Germinal center (tissue), 1 donor: ENCODE results near the gene SNX25.
"Not testable (repeated sequence)": the region's sequence is repeated elsewhere in the genome, so short reads cannot be mapped to it uniquely, and the experiment has no call there.

Source experiments
- DNase-seq: peaks from one replicate; pipeline ENCODE4 v3.0.0; 2012; ENCODE audit warnings: mixed read lengths, low spot score

SNX25 gene

DNA sequence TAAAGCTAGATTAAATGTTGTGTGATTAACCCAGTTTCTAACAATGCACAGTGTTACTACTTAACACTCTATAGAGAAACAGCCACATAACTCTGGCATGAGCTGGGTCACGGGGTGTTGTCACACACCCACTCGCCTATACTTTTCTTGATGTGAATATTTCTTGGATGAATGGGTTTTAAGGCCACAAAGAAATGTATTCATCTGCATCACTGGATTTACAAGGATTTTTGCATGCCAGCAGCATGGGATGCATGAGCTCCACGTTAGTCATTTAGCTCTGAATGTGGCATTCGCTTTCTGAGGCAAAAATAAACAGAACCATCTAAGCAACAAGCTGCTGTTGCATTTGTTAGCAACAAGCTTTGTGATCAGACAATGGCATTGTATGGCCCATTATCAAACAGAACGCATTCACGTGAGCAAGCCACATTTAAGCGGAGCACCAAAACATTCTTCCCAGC is 96.6 kb downstream of the SNX25 start:
- DNase-seq: no peak

DNA sequence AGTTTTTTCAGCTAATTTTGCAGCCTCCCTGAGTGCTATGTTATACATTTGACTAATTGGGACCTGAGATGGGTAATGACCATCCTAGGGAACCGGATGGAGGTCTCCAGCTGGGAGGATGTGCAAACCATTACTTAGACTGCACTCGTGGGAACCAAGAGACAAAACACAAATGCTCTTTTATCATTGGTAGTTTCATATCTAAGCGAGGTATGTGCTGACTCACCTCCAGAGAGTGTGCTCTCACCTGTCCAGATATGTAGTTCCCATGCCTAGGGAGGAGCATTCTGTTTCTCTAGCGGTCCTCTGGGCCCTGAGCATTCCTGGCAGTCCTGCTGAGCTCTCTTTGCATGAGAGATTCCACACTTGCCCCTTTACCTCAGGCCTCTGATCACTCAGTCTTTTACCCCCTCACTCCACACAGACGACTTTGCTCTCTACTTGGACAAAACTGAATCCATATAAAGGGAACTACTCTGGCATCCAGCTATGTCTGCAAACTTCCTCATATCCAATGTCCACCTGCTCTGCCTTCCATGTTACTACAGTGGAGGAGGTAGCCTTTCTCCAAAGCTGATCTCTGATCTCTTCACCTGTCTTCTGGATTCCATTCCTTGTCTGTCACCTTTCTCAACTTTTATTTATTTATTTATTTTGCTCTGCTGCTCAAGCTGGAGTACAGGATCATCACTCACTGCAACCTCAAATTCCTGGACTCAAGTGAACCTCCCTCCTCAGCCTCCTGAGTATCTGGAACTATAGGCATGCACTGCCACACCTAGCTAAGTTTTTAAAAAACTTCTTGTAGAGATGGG is 97.9 kb downstream of the SNX25 start:
- DNase-seq: no peak

DNA sequence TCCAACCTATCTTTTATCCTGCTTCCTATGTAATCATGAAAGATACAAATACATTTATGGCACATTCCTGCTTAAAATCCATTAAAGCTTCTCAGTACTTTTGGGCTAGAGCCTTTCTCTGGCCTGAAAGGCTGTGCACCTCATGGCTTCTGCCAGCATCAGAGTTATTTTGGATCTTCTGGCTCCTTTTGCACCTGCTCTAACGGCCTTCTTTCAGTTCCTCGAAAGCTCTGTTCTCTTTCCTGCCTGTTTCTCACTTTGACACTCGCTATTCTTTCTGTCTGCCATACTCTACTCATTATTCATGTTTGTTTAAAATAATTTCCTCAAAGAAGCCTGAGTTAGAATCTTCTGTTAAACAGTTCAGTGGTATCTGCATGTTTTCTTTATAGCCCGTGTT is 100.4 kb downstream of the SNX25 start:
- peak; percentile 27 for DNase-seq

DNA sequence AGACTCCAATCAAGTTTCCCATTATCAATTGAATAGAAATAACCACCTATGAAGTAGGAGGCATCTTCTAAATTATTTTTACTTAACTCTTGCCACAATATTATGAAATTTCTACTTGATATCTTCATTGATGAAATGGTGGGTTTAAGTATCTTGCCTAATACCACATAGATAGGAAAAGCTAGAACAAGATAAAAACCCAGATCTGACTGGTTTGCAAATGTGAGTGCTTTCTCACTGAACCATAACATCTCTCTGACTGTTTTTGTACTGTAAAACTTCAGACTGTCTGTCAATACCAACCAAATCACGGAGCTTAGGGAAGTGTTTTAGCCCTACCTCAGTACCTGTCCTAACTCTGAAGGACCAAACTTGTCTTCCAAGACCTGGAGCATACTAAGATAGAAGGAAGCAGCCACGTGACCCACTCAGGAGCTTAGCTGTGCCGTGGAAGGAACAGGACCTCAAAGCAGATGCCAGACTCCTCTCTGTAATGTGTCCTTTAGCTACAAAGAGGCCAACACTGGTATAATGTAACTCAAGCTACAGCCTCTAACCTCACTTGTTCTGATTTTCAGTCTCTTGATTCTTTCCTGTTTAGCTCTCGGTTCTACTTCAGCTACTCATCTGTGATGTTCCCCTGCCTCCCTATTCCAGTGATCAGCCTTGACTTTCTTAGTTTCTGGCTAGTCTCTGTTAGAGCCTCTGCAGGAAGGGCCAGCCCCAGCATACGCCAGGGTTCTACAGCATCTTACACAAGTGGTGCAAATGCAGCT is 101.9 kb downstream of the SNX25 start:
- DNase-seq: no peak

DNA sequence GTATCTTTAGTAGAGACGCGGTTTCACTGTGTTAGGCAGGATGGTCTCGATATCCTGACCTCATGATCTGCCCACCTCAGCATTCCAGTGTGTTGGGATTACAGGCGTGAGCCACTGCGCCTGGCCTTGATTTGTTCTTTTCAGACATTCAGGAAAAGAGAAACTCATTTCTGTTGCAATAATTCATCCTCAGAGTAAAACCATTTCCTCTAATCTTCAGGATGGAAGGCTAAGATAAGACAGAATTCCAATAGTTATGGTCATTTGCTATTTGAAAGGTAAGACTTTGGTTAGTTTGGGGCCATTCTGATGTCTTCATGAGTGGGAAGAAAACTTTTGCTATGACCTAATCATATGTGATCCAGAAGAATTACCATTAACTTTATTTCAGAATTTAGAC is 103.3 kb downstream of the SNX25 start:
- DNase-seq: no peak

DNA sequence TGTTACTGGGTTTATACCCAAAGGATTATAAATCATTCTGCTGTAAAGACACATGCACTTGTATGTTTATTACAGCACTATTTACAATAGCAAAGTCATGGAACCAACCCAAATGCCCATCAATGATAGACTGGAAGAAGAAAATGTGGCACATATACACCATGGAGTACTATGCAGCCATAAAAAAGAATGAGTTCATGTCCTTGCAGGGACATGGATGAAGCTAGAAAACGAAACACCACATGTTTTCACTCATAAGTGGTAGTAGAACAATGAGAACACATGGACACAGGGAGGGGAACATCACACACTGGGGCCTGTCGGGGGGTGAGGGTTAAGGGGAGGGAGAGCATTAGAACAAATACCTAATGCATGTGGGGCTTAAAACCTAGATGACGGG is 108.1 kb downstream of the SNX25 start:
- DNase-seq: not testable (repeated sequence)

DNA sequence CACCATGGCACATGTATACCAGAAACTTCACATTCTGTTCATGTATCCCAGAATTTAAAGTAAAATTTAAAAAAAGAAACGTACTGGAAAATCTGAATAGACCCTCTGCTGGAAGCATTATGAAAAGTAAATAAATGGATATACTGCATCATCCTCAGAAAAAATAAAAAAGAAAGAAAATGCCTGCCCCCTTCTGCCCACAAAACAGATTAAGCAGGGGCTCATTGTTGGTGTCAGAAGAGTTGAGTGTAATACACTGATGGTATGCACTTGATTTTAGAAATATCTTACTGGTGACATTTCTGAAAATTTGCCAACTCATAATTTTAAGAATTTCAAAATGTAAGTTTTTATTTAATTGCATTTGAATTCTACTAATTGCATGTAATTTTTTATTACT is 108.5 kb downstream of the SNX25 start:
- no peak for DNase-seq

DNA sequence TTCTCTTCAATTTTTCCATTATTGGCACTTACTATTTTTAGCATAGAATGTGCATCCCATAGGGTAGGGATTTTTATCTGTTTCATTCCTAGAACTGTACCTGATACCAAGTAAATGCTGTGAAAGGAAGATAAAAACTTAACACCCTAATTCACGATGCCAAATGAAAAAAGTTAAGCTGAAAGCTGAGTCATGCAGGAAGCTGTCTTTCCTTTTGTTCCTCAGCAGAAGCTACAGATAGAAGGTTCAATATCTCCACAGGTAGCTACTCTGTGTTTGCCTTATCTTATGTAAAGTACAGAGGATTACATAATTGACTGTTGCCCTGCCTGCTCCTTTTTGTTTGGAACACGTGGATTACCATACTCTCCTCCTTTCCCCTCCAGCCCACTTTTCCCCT is 109.3 kb downstream of the SNX25 start:
- DNase-seq: no peak

DNA sequence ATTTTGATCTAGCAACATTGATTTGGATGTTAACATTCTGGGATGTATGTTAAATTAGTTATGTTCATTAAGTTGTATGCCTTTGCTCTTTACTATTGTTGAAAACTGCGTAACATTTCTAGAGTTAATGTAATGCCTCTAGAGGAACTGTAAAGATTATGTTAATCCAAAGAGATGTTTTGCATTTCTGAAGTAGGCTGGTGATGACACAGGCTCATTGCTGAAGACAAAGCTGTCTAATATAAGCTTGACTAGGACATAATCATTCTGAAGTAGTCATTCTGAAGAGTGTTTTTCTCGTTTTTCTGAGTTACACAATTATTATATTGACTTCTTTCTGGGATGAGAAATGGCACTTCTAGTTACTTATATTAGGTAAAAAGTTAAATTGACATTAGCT is 113.4 kb downstream of the SNX25 start:
- DNase-seq: no peak

DNA sequence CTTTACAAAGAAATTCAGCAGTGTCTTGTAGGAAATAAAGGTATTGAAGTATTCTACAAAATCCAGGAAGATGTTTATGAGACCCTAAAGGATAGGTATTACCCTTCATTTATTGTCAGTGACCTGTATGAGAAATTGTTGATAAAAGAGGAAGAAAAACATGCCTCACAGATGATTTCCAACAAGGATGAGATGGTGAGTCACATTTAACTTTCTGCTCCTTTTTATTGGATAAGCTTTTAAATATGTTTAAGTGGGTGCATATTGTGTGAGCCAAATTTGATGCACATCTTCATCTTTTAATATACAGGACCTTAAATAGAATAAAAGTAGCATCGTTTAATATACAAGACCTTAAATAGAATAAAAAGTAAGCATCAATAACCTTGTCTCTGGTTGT is 114.2 kb downstream of the SNX25 start:
- DNase-seq: no peak

DNA sequence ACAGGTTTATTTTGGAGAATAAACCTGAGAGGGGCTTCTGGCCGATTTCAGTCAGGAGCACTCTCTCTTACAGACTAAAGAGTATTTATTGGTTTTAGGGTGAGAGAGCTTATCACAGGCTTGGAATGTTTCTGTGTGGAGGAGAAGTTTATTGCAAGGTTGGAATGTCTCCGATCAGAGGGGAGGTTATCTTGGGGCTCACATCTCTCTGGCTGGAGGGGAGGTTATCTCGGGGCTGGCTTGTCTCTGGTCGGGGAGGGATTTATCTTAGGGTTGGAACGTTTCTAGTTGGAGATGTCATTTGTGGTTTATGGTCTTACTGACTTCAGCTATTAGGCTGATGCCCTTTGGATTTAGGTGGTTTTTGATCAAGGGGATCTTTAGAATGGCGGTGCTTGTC is 115.0 kb downstream of the SNX25 start:
- not testable (repeated sequence) for DNase-seq

DNA sequence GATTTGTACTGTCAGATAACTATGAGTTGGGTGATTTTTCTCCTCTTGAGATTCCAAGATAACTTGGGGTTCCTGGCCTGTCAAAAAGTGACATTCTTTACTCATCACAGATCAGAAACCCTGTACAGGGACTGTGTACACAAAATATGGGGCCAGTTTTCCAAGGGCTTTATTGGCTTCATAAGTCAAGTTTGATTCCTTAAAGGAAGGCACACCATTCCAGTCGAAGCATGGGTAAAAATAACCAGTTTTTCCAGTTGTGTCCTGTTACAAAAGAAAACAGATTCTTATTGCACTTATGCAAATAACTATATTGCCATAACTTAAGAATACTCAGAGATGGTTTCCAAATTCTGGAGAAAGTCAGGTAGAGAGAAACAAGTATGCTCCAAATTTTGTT is 116.3 kb downstream of the SNX25 start:
- DNase-seq: not testable (repeated sequence)

DNA sequence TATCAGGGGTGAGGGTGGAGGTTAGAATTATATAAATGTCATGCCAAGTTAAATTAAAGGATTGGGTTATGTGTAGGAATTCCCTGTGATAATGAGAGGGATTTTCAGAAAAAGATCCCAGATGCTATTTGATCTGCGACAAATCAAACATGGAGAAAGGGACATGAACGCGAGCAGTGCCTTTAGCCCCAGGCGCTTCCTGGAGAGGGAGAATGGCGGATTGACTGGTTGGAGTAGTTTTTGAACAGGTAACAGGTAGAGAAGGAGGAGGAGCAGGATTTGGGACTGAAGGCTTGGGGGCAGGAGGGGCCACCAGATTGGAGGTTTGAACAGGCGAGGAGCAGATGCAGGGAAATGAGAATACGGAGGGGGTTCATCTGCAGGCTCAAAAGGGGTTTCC is 119.2 kb downstream of the SNX25 start:
- no peak for DNase-seq

DNA sequence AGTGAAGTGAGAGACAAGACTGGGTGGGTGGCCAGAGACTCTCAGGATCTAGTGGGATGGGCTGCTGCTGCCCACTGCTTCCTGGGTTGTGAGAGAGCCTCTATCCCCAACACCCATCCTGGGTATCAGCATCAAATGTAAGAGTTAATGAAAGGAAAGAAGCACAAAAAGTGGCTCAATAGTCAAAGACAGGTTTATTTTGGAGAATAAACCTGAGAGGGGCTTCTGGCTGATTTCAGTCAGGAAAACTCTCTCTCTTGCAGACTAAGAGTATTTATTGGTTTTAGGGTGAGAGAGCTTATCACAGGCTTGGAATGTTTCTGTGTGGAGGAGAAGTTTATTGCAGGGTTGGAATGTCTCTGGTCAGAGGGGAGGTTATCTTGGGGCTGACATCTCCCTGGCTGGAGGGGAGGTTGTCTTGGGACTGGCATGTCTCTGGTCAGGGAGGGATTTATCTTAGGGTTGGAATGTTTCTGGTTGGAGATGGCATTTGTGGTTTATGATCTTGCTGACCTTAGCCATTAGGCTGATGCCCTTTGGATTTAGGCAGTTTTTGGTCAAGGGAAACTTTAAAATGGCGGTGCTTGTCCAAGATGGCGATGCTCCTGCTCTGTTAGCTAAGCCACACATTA is 120.6 kb downstream of the SNX25 start:
- not testable (repeated sequence) for DNase-seq

DNA sequence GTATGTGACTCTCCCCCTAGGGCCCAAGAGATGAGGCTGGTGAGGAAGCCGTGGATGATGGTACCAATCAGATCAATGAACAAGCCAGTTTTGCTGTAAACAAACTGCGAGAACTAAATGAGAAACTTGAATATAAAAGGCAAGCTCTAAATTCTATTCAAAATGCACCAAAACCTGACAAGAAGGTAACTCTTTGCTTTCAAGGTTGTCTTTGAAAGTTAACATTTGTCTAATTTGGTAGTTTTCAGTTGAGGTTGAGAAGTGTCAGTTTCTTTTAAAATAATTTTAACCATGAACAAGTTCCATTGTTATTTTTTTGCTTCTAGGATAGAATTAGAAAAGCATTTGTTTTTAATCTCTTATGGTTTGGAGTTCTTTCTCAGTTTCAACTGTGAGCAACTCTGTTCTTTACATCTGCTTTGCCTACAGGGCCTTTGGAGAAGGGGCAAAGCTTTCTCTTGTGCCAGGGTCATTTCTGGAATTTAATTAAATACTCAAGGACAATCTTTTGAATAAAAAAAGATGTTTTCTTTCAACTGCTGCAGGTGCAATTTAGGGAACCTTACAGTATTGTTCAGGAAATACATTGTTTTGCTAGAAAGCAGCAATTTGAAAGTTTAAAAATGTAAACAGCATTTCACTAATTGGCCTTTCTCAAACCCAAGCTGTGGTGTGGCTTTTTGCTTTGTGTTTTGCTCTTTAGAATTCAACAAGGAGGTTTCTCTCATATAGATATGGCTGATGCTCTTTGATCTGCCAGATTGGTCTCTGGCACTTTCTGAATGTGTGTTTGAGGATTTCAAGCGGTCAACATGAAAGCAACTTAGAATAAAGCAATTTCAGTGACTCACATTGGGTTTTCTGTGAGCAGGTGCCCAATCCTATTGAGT is 123.4 kb downstream of the SNX25 start:
- no peak for DNase-seq

DNA sequence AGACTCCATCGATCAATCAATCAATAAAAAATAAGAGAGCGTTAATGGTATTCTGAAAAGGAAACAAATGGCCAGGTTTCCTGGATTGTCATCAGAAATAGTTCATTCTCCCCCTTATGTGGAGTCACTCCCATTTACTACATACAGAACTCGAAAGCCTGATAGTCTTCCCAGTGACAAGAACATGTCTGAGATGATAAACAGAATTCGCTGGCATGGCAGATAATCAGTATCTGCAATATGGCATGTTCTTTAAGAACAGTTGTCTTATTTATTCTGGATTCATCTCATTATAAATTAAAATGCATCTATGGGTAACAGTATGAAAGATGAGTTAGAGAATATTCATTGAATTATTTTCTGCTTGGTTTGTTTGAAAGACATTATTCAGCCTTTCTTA is 124.9 kb downstream of the SNX25 start:
- DNase-seq: no peak

DNA sequence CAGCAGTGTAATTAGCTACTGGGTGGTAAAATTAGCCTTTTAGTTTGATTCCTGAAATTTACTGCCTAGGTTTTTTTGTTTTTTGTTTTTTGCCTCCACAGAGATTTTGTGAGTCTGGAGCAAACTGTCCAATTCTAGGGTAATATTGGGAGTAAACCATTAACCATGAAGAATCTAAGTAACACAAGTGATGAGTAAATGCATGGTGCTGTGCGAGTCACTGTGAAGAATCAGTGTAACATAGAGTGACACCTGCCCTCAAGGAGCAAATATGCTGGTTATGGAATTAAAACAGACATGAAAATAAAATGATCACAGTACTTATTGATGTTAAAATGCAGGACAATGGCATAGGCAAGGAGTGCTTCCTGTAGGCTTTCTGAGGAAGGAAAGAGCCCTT is 126.2 kb downstream of the SNX25 start:
- no peak for DNase-seq

DNA sequence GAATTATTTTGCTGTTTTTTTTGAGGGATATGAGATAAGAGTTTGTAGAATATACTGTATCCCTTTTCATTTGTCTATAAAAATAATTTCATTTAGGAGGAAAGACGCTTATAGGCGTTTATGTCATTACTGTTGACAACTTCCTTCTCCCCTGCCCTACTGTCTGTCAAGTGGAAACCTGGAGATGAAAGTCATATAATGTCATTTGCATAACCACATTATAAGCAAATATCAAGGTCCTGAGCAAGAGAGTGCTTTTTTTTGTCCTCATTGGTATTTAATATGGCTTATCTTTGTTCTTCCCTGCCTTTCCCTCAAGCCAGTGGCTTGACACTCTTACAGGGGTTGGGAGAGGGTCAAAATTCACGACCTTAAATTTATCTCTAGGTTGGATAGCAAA is 130.5 kb downstream of the SNX25 start:
- DNase-seq: no peak

DNA sequence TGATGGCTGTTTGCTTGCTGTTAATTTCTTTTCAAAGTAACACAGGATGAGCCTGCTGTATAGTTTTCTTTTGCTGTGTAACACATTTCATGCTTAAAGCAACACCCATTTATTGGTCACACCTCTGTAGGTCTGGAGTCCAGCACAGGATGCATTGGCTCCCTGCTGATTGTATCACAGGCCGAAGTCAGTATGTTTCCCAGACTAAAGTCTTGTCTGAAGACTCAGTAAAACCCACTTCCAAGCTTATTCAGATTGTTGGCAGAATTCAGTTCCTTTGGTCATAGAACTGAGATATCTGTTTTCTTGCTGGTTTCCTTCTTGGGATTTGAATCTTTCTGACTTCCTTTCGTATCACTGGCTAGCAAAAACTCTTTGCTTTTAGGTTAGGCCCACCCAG is 132.0 kb downstream of the SNX25 start:
- DNase-seq: no peak

DNA sequence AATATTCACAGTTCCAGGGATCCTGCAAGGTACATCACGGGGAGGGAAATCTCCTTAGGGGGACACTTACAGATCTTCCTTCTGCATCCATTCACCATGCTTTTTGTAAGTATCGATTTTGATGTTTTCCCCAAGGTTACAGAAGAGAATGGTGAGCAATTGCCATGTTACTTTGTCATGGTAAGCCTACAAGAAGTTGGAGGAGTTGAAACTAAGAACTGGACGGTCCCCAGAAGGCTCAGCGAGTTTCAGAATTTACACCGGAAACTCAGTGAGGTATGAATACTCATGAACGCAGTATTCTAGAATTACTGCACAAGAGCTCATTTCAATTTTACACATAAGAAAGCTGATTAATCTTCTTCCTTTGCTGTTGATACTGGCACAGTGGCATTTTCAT is 132.4 kb downstream of the SNX25 start:
- DNase-seq: no peak

DNA sequence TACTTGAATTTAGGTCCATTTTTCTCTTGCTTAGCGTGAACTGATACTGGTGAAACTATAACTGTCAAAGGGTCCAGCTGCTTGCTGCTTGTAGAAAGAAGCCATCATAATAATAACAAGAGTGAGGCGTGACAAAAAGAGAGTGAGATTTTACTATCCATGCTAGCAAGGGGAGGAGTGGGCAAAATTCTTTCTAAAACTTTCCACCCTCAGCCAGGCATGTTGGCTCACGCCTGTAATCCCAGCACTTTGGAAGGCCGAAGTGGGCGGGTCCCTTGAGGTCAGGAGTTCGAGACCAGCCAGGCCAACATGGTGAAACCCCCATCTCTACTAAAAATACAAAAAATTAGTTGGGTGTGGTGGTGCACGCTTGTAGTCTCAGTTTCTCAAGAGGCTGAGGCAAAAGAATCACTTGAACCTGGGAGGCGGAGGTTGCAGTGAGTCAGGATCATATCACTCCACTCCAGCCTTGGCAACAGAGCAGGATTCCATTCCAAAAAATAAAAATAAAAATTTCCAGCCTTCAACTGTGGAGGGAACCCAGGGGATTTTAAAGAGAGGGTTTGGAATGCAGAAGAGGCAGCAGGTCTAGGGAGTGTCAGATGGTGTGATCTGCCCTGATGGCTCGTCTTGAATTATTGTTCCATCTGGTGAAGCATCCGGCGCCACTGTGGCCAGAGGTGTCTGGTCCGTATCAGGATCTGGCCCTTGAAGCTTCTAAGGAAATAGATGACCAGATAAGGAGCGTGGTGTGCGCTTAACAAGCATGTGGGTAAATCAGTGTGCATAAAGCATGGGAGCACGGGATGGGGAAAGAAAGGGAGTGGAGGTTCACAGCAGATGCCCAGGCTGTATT is 134.6 kb downstream of the SNX25 start:
- DNase-seq: no peak
